Activated T-helper 2 cell treated with anti-CD3 and anti-CD28 coated beads, Interferon-gamma antibody, Interleukin-2, Interleukin-4, amounts not matched to agents 10 μg/mL and 5 μg/mL and 100 μg/mL, durations not matched to agents 14 hours and 24 hours and 36 hours (primary cell): ENCODE results near the gene TFAP2A. TPM values are rescaled to one million over a fixed set of nuclear protein-coding genes. Genes with fewer than 3 reads are reported as not detected.
A peak's percentile ranks its signal among the peaks of the same experiment; 100 is the strongest.

Experiments
- DNase-seq: peaks from one replicate; pipeline ENCODE4 v3.0.0; 2021; ENCODE audit warnings: low spot score
- H3K27ac Mint-ChIP-seq: one replicate; pipeline ENCODE4 v1.8.0; 2021; ENCODE audit warnings: mixed read lengths
- H3K27me3 Mint-ChIP-seq: one replicate; pipeline ENCODE4 v1.8.0; 2021; ENCODE audit warnings: low read depth, mixed read lengths
- H3K36me3 Mint-ChIP-seq: one replicate; pipeline ENCODE4 v1.8.0; 2021; ENCODE audit warnings: low read depth, mixed read lengths
- H3K4me1 Mint-ChIP-seq: one replicate; pipeline ENCODE4 v1.8.0; 2021; ENCODE audit warnings: low read depth, mixed read lengths
- H3K4me3 Mint-ChIP-seq: one replicate; pipeline ENCODE4 v1.8.0; 2021; ENCODE audit warnings: low read depth, mild to moderate bottlenecking, moderate library complexity, mixed read lengths
- H3K9me3 Mint-ChIP-seq: one replicate; pipeline ENCODE4 v1.8.0; 2021; ENCODE audit warnings: mixed read lengths
- intact Hi-C: fragments of 100-400 bp; cut with micrococcal nuclease; formaldehyde crosslinking; loops from one replicate; pipeline ENCODE4 v1.15.1; 2023
- total RNA-seq: library from RNA; stranded (reverse); gene quantifications from 2 replicates; pipeline ENCODE4 v1.2.3, GENCODE V29; 2022

The TFAP2A gene
- total RNA-seq, 1 donor from 2014 or later, result 0.23 TPM

GRCh38 chr6:10415617-10416480 lies 975 bp upstream of the TFAP2A start:
- H3K4me3 Mint-ChIP-seq, result no peak overlapping the region
- H3K36me3 Mint-ChIP-seq, result peaks cover 13% of the 10 kb centered on the region
- peaks cover 4% of the 10 kb centered on the region for H3K9me3 Mint-ChIP-seq
- DNase-seq, result no peak
- H3K27me3 Mint-ChIP-seq, result peaks cover 88% of the 10 kb centered on the region
- H3K27ac Mint-ChIP-seq, result peak overlapping the region; percentile 30
- intact Hi-C loops, result no loop called here
- peaks cover 28% of the 10 kb centered on the region for H3K4me1 Mint-ChIP-seq

GRCh38 chr6:10413850-10414738 lies 780 bp downstream of the TFAP2A start:
- intact Hi-C loops, result loop anchor here (5.0 kb wide), 1 partner anchor 473 kb away; the partner anchor contains the start of gene SYCP2L
- peaks cover 32% of the 10 kb centered on the region for H3K4me1 Mint-ChIP-seq
- peak overlapping the region; percentile 84 for H3K4me3 Mint-ChIP-seq
- H3K36me3 Mint-ChIP-seq, result peaks cover 15% of the 10 kb centered on the region
- no peak for DNase-seq
- H3K9me3 Mint-ChIP-seq, result peaks cover 10% of the 10 kb centered on the region
- H3K27me3 Mint-ChIP-seq, result peaks cover 89% of the 10 kb centered on the region
- H3K27ac Mint-ChIP-seq, result peak overlapping the region; percentile 62

GRCh38 chr6:10413262-10413849 lies 1.5 kb downstream of the TFAP2A start:
- Mint-ChIP-seq H3K36me3 (peaks cover 15% of the 10 kb centered on the region), H3K4me3 (peak overlapping the region; percentile 84), H3K4me1 (peaks cover 32% of the 10 kb centered on the region), H3K27ac (peak overlapping the region; percentile 62), H3K9me3 (peaks cover 10% of the 10 kb centered on the region), H3K27me3 (peaks cover 89% of the 10 kb centered on the region)
- intact Hi-C loops, result loop anchor here (5.0 kb wide), 1 partner anchor 474 kb away; the partner anchor contains the start of gene SYCP2L
- DNase-seq, result no peak

GRCh38 chr6:10412461-10413261 lies 2.2 kb downstream of the TFAP2A start:
- Mint-ChIP-seq H3K4me3 (peak overlapping the region; percentile 88), H3K9me3 (peaks cover 6% of the 10 kb centered on the region), H3K4me1 (peaks cover 29% of the 10 kb centered on the region), H3K27me3 (peaks cover 88% of the 10 kb centered on the region), H3K27ac (peak overlapping the region; percentile 8), H3K36me3 (peaks cover 11% of the 10 kb centered on the region)
- DNase-seq, result no peak
- intact Hi-C loops, result loop anchor here (1.0 to 5.0 kb wide), 2 partner anchors 8 to 475 kb away; partner anchors contain the start of gene SYCP2L

GRCh38 chr6:10411971-10412460 lies 2.9 kb downstream of the TFAP2A start:
- peaks cover 10% of the 10 kb centered on the region for H3K36me3 Mint-ChIP-seq
- peak overlapping the region; percentile 81 for H3K27ac Mint-ChIP-seq
- H3K9me3 Mint-ChIP-seq, result peaks cover 6% of the 10 kb centered on the region
- H3K4me3 Mint-ChIP-seq, result peak overlapping the region; percentile 88
- intact Hi-C loops, result loop anchor here (1.0 to 5.0 kb wide), 5 partner anchors 8 to 475 kb away; partner anchors contain the start of gene SYCP2L
- peak; percentile 47 for DNase-seq
- peaks cover 27% of the 10 kb centered on the region for H3K4me1 Mint-ChIP-seq
- H3K27me3 Mint-ChIP-seq, result peaks cover 88% of the 10 kb centered on the region

GRCh38 chr6:10411131-10411970 lies 3.5 kb downstream of the TFAP2A start:
- Mint-ChIP-seq H3K4me1 (peaks cover 27% of the 10 kb centered on the region), H3K27ac (peak overlapping the region; percentile 81), H3K4me3 (peak overlapping the region; percentile 88), H3K36me3 (peaks cover 10% of the 10 kb centered on the region), H3K9me3 (peaks cover 6% of the 10 kb centered on the region), H3K27me3 (peaks cover 88% of the 10 kb centered on the region)
- intact Hi-C loops, result loop anchor here (1.0 to 5.0 kb wide), 4 partner anchors 15 to 476 kb away; partner anchors contain the start of gene SYCP2L
- DNase-seq, result no peak

- Mint-ChIP-seq H3K4me3 (peak overlapping the region; percentile 49), H3K27me3 (peaks cover 87% of the 10 kb centered on the region), H3K36me3 (peaks cover 13% of the 10 kb centered on the region), H3K4me1 (peaks cover 25% of the 10 kb centered on the region), H3K27ac (no peak overlapping the region), H3K9me3 (peaks cover 13% of the 10 kb centered on the region)
- intact Hi-C loops, result loop anchor here (1.0 to 5.0 kb wide), 4 partner anchors 16 to 477 kb away; partner anchors contain the start of gene SYCP2L
- no peak for DNase-seq
Observed at GRCh38 chr6:10410207-10411050, 4.4 kb downstream of the TFAP2A start.

GRCh38 chr6:10409731-10410206 lies 5.1 kb downstream of the TFAP2A start:
- Mint-ChIP-seq H3K4me3 (no peak overlapping the region), H3K36me3 (peaks cover 12% of the 10 kb centered on the region), H3K27ac (no peak overlapping the region)

GRCh38 chr6:10409233-10409721 lies 5.6 kb downstream of the TFAP2A start:
- no peak for DNase-seq
- Mint-ChIP-seq H3K9me3 (peaks cover 17% of the 10 kb centered on the region), H3K36me3 (peaks cover 14% of the 10 kb centered on the region), H3K4me3 (no peak overlapping the region), H3K27me3 (peaks cover 80% of the 10 kb centered on the region), H3K4me1 (peaks cover 26% of the 10 kb centered on the region), H3K27ac (no peak overlapping the region)
- intact Hi-C loops, result no loop called here

More at GRCh38 chr6:10409731-10410206, 5.1 kb downstream of the TFAP2A start:
- no peak for DNase-seq
- Mint-ChIP-seq H3K27me3 (peaks cover 83% of the 10 kb centered on the region), H3K4me1 (peaks cover 24% of the 10 kb centered on the region), H3K9me3 (peaks cover 17% of the 10 kb centered on the region)
- intact Hi-C loops, result loop anchor here (2.0 to 5.0 kb wide), 3 partner anchors 15 to 478 kb away; partner anchors contain the start of gene SYCP2L

- Mint-ChIP-seq H3K4me3 (no peak overlapping the region), H3K4me1 (peaks cover 22% of the 10 kb centered on the region), H3K27ac (no peak overlapping the region), H3K9me3 (peaks cover 17% of the 10 kb centered on the region), H3K27me3 (peaks cover 72% of the 10 kb centered on the region), H3K36me3 (peaks cover 14% of the 10 kb centered on the region)
- intact Hi-C loops, result no loop called here
- DNase-seq, result no peak
Observed at GRCh38 chr6:10408457-10408856, 6.4 kb downstream of the TFAP2A start.
